Forelimb muscle (tissue), 1 donor: ENCODE data around the gene WIPF1. TPM values are rescaled to one million over a fixed set of nuclear protein-coding genes. Genes with fewer than 3 reads are reported as not detected.

ENCODE experiments used
- DNase-seq: peaks from one replicate; pipeline ENCODE4 v3.0.0-alpha.2; 2013; ENCODE audit warnings: low read depth
- polyA plus RNA-seq: library from polyadenylated mRNA; unstranded; fragments of 120-200 nt; gene quantifications from one replicate; pipeline ENCODE4 v1.2.1, GENCODE V29; 2013; ENCODE audit not compliant: insufficient read length

The WIPF1 gene
- polyA plus RNA-seq, 1 donor = 34.2 TPM

GRCh38 chr2:174597009-174597344 lies 627 bp downstream of the WIPF1 start:
- no peak for DNase-seq

DNA sequence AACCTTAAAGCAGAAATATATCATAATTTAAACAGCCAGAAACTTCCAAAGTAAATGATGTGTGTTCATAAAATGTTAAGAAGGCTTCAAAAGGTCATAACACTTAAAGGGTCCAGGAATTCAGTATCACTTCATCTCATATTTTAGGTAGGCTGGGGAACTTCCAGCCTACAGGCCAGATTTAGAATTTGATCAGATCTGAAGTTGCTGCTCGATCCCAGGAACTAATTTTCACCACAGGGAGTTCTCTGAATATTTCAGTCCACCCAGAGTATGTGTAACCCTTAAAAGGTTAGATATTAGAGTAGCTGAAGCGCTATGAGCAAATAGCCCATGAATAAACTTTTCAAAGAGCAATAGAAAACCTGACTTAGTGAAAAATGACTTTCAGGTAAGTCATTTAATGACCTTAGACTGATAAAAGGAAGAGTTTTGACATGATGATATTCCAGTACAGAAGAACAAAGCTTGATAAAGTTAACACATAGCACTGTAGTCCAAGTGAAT lies 1.7 kb downstream of the WIPF1 start:
- DNase-seq = no peak

- DNase-seq = no peak
These were observed 2.3 kb downstream of the WIPF1 start for GRCh38 chr2:174595116-174595809.

DNA sequence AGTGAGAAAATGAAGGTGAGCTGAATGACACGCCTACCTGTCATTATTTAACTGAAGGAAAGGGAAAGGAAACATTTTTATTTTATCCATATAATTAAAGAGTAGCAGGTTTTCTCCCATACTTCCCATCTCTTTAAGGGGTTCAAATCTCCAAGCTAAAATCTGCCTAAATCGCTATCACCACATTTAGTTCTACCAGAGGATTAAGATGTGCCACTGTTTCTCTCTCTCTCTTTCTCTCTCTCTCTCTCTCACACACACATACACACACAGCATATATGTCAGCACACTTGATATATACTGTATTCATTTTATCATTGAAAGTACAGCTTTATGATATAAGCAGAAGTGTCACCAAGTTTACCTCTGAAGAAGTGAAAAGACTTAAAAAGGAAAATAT lies 3.1 kb downstream of the WIPF1 start:
- DNase-seq = no peak

DNA sequence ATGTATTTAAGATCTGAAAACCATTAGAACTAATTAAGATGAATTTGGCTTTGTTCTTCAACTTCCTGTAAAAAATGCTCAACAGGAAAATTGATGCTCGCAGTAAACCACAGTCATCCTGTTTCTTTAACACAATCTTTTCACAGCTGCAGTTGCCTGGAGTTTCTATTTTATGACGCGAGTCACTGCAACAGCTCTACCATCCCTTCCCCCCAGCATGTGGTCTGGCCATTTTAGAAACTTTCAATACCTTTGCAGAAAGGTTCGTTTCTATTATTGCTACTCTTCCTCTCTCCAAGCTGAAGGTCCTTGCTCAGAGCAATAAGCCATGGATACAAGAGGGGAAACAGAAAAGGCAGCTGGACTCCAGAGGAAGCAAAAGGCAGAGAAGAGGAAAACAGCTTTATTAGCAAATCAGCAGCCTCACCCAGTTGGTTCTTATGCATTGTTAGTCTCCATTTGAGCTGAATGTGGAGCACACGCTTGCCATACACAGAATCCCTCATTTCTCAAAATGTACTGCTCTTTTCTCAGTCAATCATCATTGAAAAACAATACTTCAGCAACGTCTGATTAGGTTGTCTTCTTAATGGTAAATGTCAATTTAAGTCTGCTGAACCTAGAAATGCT lies 3.9 kb downstream of the WIPF1 start:
- no peak for DNase-seq

DNA sequence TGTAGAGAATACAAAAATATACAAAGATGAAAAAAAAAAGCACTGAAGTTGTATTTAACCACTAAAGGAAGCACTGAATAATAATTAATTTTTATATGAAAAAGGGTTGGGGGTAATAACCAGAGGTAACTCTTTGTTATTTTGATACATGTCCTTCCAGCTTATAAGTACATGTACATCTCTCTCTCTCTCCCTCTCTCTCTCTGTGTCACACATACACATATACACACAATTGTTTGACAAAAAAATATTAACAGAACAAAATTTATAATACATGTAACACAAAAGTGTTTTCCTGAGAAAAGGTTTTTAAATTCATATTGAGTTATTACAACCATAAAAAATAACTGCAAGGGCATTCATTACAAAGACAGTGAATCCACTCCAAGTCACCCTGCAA lies 4.6 kb downstream of the WIPF1 start:
- no peak for DNase-seq

DNA sequence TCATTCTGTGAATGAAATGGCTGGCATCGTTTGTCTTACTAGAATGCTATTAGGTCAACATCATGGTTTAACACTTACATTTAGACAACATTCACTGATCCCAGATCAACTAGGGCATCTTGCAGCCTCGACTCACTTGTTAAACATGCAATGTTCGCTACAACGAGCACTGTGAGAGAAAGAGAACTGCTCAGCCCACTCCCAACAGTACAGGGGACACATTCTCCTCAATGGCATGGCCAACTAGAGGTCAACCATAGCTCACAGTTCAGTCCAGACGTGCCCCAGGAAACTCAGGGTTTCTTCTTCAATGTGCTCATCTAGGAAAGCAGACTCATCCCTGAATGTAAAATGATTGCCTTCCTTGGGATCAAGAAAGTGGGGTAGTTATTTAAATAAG lies 5.9 kb downstream of the WIPF1 start:
- DNase-seq = no peak

DNA sequence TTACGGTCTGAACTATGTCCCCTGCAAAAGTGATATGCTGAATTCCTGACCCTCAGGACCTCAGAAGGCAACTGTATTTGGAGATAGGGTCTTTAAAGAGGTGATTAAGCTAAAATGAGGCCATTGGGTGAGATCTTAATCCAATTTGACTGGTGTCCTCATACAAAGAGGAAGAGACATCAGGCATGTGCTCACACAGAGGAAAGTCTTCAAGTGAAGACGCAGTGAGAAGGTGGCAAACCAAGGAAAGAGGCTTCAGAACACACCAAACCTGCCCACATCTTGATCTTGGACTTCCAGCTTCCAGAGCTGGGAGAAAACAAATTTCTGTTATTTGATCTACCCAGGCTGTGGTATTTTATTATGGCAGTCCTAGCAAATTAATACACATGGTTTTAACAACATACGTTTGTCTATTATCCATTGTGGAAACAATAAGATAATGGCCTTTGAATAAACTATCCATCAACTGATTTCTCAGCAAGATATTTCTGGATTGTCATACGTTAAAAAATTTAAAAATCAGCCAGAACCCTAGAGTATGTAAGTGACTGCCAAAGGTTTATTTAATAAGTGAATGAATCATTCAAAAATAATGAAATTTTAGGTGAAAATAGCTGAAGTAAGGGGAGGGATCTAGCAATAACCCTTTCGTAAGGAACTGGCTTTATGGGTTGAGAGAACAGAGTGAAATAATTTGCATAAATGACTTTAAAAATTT lies 6.5 kb downstream of the WIPF1 start:
- DNase-seq = no peak

DNA sequence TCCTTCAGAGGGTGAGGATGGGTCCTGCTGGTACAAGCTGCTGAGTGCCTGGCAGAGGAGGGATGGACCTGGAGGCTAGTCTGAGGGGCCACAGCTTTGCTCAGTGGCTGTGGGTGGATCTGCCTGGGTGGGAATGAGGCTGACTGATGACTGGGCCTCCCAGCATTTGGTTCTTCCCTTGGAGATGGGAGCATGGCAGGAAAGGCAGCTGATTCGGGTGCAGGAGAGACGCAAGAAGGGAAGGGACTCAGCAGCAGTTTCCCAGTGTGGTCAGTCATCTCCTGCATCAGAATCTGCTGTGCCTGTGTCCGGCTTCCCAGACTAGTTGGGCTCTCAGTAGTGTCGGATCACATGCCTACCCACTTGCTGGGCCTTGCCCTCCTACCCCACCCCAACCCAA lies 7.3 kb downstream of the WIPF1 start:
- DNase-seq = no peak

- DNase-seq = no peak
These were observed 8.3 kb downstream of the WIPF1 start for GRCh38 chr2:174589334-174589733.

- no peak for DNase-seq
These were observed 9.1 kb downstream of the WIPF1 start for GRCh38 chr2:174588463-174588862.

GRCh38 chr2:174587579-174587978 lies 10.0 kb downstream of the WIPF1 start:
- DNase-seq = no peak

DNA sequence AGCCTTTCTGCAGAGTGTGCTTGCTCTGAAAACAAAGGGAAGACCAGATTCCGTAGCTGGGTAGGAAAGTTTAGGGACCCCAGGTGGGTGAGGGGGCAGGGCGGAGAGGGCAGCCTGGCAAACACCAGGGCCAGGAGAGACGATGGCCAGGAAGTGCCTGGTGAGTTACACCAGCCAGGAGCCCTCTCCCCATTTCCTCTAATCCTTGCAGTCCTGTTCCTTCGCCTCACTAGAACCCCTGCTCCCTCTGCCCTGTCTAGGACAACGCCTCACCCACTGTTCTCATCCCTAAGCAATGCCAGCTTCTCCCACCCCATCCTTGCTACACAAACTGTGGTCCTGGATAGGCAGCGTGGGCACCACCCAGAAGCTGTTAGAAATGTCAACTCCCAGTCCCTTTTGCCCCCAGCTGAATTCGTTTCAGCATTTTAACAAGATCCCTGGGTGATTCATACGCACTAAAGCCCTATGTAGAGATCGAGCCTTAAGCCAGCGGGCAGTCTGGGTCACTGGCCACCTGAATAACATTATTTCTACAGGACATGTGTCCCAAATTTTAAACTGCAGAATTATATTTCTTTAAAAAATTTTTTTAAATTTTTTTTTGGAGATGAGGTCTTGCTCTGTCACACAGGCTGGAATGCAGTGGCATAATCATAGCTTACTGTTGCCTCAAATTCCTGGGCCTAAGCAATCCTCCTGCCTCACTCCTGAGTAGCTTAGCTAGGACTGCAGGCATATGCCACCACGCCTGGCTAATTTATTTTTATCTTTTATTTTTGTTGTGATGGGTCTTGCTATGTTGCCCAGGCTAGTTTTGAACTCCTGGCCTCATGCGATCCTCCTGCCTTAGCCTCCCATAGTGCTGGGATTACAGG lies 10.9 kb downstream of the WIPF1 start:
- DNase-seq = no peak

DNA sequence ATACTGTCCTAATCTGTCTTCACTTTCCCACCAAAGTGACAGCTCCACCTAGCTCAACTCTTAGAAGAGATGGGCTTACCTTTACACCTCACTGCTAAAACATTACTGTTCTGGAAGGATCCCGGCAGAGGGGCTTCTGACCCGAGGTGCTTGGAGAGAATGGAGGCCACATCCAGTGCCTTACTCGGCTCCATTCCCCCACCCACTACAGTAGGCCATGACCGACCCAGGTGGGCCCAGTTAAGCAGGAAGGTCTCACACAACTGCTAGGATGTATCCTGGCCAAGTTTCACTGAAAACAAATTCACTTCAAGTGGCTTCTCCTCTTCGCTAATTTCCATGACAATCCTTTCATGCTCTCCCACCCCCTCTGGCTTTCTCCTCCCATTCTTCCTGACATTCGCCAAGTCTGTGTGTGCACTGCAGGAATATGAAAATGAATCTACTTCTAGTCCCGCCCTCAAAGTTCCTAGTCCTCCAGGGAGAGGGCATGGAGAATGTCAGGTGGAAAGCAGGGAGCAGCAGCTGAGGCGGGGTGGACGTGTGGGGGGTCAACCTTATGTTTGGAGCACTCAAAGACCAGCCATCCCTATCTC lies 11.8 kb downstream of the WIPF1 start:
- no peak for DNase-seq

- no peak for DNase-seq
These were observed 12.5 kb downstream of the WIPF1 start for GRCh38 chr2:174585146-174585545.

- no peak for DNase-seq
These were observed 16.1 kb downstream of the WIPF1 start for GRCh38 chr2:174581491-174581890.

- no peak for DNase-seq
These were observed 16.7 kb downstream of the WIPF1 start for GRCh38 chr2:174580951-174581350.

DNA sequence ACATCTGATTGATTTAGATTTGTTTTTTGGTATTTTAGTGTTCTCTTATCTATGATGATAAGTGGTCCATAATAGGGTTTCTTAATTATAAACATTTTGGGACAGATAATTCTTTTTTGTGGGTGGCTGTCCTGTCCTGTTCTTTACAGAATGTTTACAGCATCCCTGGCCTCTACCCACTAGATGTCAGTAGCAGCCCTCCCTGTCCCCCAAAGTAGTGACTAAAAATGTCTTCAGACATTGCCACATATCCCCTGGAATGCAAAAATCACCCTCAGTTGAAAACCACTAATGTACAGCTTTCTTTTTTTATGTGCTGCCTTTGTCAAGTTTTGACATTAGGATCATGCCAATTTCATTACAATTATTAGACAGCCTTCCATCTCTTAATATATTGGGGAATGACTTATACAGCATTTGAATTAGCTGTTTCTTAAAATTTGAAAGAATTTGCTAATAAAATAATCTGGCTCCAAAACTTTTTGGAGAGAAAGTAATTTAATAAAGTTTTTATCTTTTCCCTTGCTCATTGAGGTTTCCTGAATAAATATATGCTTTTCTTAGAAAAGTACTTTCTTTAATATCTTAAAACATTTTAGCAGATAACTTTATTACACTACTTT lies 19.5 kb downstream of the WIPF1 start:
- DNase-seq = no peak

DNA sequence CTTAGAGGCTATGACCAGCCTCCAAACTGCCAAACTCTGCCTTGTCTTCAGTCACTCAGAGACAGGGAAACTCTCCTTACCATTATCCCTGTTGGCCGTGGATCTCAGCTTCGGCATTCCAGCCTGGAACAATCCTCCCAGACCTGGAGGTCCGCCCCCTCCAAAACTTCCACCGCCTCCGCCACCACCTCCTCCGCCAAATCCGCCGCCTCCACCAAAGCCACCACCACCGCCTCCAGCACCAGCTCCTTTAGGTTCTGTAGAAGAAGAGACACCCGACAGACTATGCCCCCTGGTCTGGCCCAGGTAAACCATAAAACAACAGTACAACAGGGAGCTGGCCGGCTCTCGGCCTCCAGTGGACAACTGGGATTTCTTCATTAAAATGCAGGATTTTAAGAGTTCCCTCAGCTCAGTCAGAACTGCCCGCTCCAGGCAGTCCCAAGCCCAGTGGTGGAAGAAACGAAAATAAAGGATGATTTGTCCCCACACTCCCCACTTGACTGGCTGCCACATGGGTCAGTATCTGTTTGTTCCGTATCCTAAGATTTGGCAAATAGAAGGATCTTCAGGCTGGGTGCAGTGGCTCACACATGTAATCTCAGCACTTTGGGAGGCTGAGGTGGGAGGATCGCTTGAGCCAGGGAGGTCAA lies 22.4 kb downstream of the WIPF1 start:
- no peak for DNase-seq

GRCh38 chr2:174574657-174575056 lies 22.9 kb downstream of the WIPF1 start:
- no peak for DNase-seq
